Keratinocyte (primary cell): ENCODE data around the gene MTUS2. TPM values are rescaled to one million over a fixed set of nuclear protein-coding genes. Genes with fewer than 3 reads are reported as not detected.

Experiments
- DNase-seq: peaks from one replicate; pipeline ENCODE4 v3.0.0-alpha.2; 2011; ENCODE audit warnings: low read depth, missing footprints, low spot score
- FAIRE-seq: peaks from 2 replicates; lab custom pipeline; 2011; peaks lifted over from hg19 to GRCh38; lab: Jason Lieb, UNC
- H2AFZ ChIP-seq: 2 replicates; pipeline ENCODE4 v1.6.0; 2012; ENCODE audit warnings: low read length, control low read depth, inconsistent platforms; ENCODE audit not compliant: control insufficient read depth
- H3K27ac ChIP-seq: 2 replicates; pipeline ENCODE4 v1.5.1; 2011; ENCODE audit warnings: low read length; ENCODE audit not compliant: control insufficient read depth, insufficient read depth
- H3K27me3 ChIP-seq: 3 replicates; pipeline ENCODE4 v1.6.0; 2011; ENCODE audit warnings: low read length; ENCODE audit not compliant: control insufficient read depth, insufficient read depth; ENCODE audit errors: extremely low read depth
- H3K36me3 ChIP-seq, 2 experiments: 2 replicates in 1 of 2; 3 replicates in 1 of 2; pipeline ENCODE4 v1.5.1; 2011; ENCODE audit warnings: low read length in 2 of 2, mild to moderate bottlenecking in 1 of 2; ENCODE audit not compliant: control insufficient read depth in 2 of 2, insufficient read depth in 2 of 2; ENCODE audit errors: extremely low read depth in 1 of 2
- H3K4me1 ChIP-seq: 3 replicates; pipeline ENCODE4 v1.5.1; 2011; ENCODE audit warnings: low read length; ENCODE audit not compliant: control insufficient read depth, insufficient read depth; ENCODE audit errors: extremely low read depth
- H3K4me2 ChIP-seq: 3 replicates; pipeline ENCODE4 v1.6.0; 2011; ENCODE audit warnings: low read depth, low read length; ENCODE audit not compliant: control insufficient read depth, insufficient read depth; ENCODE audit errors: extremely low read depth
- H3K4me3 ChIP-seq, 3 experiments: fragments of 200-600 bp in 1 of 3; sonication (generic) in 1 of 3; 2 replicates in 2 of 3; 3 replicates in 1 of 3; pipeline ENCODE4 v1.5.1; 2011 to 2016; ENCODE audit warnings: low read length in 3 of 3, mild to moderate bottlenecking in 3 of 3, control low read depth in 2 of 3, inconsistent platforms in 1 of 3, low read depth in 1 of 3, mixed read lengths in 1 of 3, mixed run types in 1 of 3, moderate library complexity in 1 of 3; ENCODE audit not compliant: control insufficient read depth in 2 of 3, insufficient read depth in 2 of 3; ENCODE audit errors: extremely low read depth in 1 of 3
- H3K79me2 ChIP-seq: 2 replicates; pipeline ENCODE4 v1.6.0; 2012; ENCODE audit warnings: low read length; ENCODE audit not compliant: control insufficient read depth, insufficient read depth
- H3K9ac ChIP-seq: 3 replicates; pipeline ENCODE4 v1.6.0; 2011; ENCODE audit warnings: low read length; ENCODE audit not compliant: control insufficient read depth, insufficient read depth; ENCODE audit errors: extremely low read depth
- H3K9me1 ChIP-seq: 3 replicates; pipeline ENCODE4 v1.6.0; 2011; ENCODE audit warnings: low read length; ENCODE audit not compliant: control insufficient read depth, insufficient read depth; ENCODE audit errors: extremely low read depth
- H3K9me3 ChIP-seq: 2 replicates; pipeline ENCODE4 v1.5.1; 2012; ENCODE audit warnings: low read depth, low read length; ENCODE audit not compliant: control insufficient read depth
- H4K20me1 ChIP-seq: 3 replicates; pipeline ENCODE4 v1.6.0; 2011; ENCODE audit warnings: low read length; ENCODE audit not compliant: control insufficient read depth, insufficient read depth; ENCODE audit errors: extremely low read depth
- CTCF ChIP-seq, 3 experiments: IDR thresholded peaks in 1 of 3; conservative IDR thresholded peaks in 1 of 3; optimal IDR thresholded peaks in 1 of 3; 2 replicates in 2 of 3; 3 replicates in 1 of 3; pipeline versions ENCODE3 to v1.5.1; 2011; ENCODE audit warnings: low read length in 3 of 3, mild to moderate bottlenecking in 3 of 3, moderate library complexity in 2 of 3, control low read depth in 1 of 3, inconsistent platforms in 1 of 3; ENCODE audit not compliant: insufficient read depth in 2 of 3; ENCODE audit errors: extremely low read depth in 1 of 3
- EZH2 ChIP-seq: IDR thresholded peaks from one replicate; pipeline ENCODE4 v1.6.1; 2012; ENCODE audit warnings: inconsistent platforms, mild to moderate bottlenecking, low read length, moderate library complexity
- dilution Hi-C: fragments of 300-500 bp; cut with MboI; formaldehyde crosslinking; loops from one replicate; pipeline ENCODE4 v1.7.0; 2020; ENCODE audit warnings: low sequenced_read_pairs; ENCODE audit not compliant: extremely low pct_ligation_motif_present
- polyA plus RNA-seq, 5 experiments: library from polyadenylated mRNA; depleted of rRNA in 3 of 5; stranded (reverse) in 3 of 5; stranded (forward) in 1 of 5; unstranded in 1 of 5; fragments of >200 nt; gene quantifications; 1 replicate in 1 of 5; 2 replicates in 3 of 5; 3 replicates in 1 of 5; pipeline versions ENCODE4 v1.2.1 to v1.2.3, GENCODE V29; 2011 to 2012; ENCODE audit warnings: missing spikeins in 2 of 5, low read depth in 1 of 5, low replicate concordance in 1 of 5

MTUS2 gene
- polyA plus RNA-seq, 1 donor (not counting 4 experiments of a cell fraction or from before 2014, with no cell fraction given): 0.17 TPM

GRCh38 chr13:28885181-28885580, 65.0 kb downstream of the MTUS2 start:
- H3K9ac ChIP-seq: no peak overlapping the region
- no peak for TF ChIP-seq CTCF (optimal IDR thresholded peaks at IDR 0.05 in 1 of 3, IDR thresholded peaks at IDR 0.05 in 1 of 3, conservative IDR thresholded peaks at IDR 0.05 in 1 of 3; ENCODE audit: extremely low read depth in 1 of 3, insufficient read depth in 2 of 3, low read length in 3 of 3)
- no peak overlapping the region for H3K27ac ChIP-seq
- H3K4me2 ChIP-seq: no peak overlapping the region
- FAIRE-seq (no peak), DNase-seq (no peak)
- H3K27me3 ChIP-seq: no peaks in the 10 kb centered on the region
- no peaks in the 10 kb centered on the region for H3K9me1 ChIP-seq
- no peaks in the 10 kb centered on the region for H4K20me1 ChIP-seq
- no peak overlapping the region for H3K4me3 ChIP-seq
- no peaks in the 10 kb centered on the region for H3K36me3 ChIP-seq
- dilution Hi-C loops: no loop called here
- H3K79me2 ChIP-seq: no peaks in the 10 kb centered on the region
- H3K9me3 ChIP-seq: no peaks in the 10 kb centered on the region
- H2AFZ ChIP-seq: no peak overlapping the region
- H3K4me1 ChIP-seq: no peaks in the 10 kb centered on the region

GRCh38 chr13:28889086-28889732, 69.1 kb downstream of the MTUS2 start:
- Histone ChIP-seq H3K27me3 (no peaks in the 10 kb centered on the region), H3K36me3 (no peaks in the 10 kb centered on the region), H2AFZ (no peak overlapping the region), H3K4me1 (no peaks in the 10 kb centered on the region), H3K4me2 (no peak overlapping the region), H3K79me2 (no peaks in the 10 kb centered on the region), H3K27ac (no peak overlapping the region), H4K20me1 (no peaks in the 10 kb centered on the region), H3K4me3 (no peak overlapping the region), H3K9me3 (no peaks in the 10 kb centered on the region), H3K9ac (no peak overlapping the region), H3K9me1 (no peaks in the 10 kb centered on the region)
- no peak for FAIRE-seq
- TF ChIP-seq EZH2: no peak
- no peak for TF ChIP-seq CTCF (optimal IDR thresholded peaks at IDR 0.05 in 1 of 3, IDR thresholded peaks at IDR 0.05 in 1 of 3, conservative IDR thresholded peaks at IDR 0.05 in 1 of 3; ENCODE audit: extremely low read depth in 1 of 3, insufficient read depth in 2 of 3, low read length in 3 of 3)
- no peak for DNase-seq
- dilution Hi-C loops: no loop called here
